WTC11 (cell line): Measurements from ENCODE around the gene METRNL. TPM values are rescaled to one million over a fixed set of nuclear protein-coding genes. Genes with fewer than 3 reads are reported as not detected.

Source experiments
- ATAC-seq: fragments of 200-7000 bp; cut with Tn5 transposase; 2 replicates; pipeline ENCODE4 v1.10.0; 2021; ENCODE audit warnings: mild to moderate bottlenecking, moderate library complexity
- CTCF ChIA-PET: fragments of 300-600 bp; sonication (Branson Sonifier 250); formaldehyde crosslinking; loops from one replicate; lab custom pipeline; 2021; ENCODE audit warnings: antibody characterized with exemption; lab: Charles Lee
- POLR2A ChIA-PET: fragments of 350-600 bp; sonication (Branson Sonifier 250); formaldehyde crosslinking; loops from one replicate; lab custom pipeline; 2021; ENCODE audit warnings: antibody characterized with exemption; lab: Charles Lee
- DNase-seq: peaks from one replicate; pipeline ENCODE4 v3.0.0; 2021; ENCODE audit warnings: low spot score
- H3K27ac Mint-ChIP-seq: 2 replicates; pipeline ENCODE4 v1.8.0; 2021; ENCODE audit warnings: mixed read lengths
- H3K27me3 Mint-ChIP-seq: 2 replicates; pipeline ENCODE4 v1.8.0; 2021; ENCODE audit warnings: low read depth, mild to moderate bottlenecking, moderate library complexity, mixed read lengths
- H3K36me3 Mint-ChIP-seq: 2 replicates; pipeline ENCODE4 v1.8.0; 2021; ENCODE audit warnings: mixed read lengths
- H3K4me1 Mint-ChIP-seq: 2 replicates; pipeline ENCODE4 v1.8.0; 2022; ENCODE audit warnings: mixed read lengths
- H3K4me3 Mint-ChIP-seq: 2 replicates; pipeline ENCODE4 v1.8.0; 2021; ENCODE audit warnings: mild to moderate bottlenecking, moderate library complexity, mixed read lengths
- H3K9me3 Mint-ChIP-seq: 2 replicates; pipeline ENCODE4 v1.8.0; 2021; ENCODE audit warnings: mixed read lengths
- EMX1 ChIP-seq: fragments of 250-450 bp; sonication (Bioruptor Pico); IDR thresholded peaks from 2 replicates; pipeline ENCODE4 v1.8.0; 2021; ENCODE audit warnings: mild to moderate bottlenecking
- ESRRA ChIP-seq: sonication (generic); formaldehyde crosslinking; IDR thresholded peaks from 2 replicates; pipeline ENCODE4 v1.8.1; 2022; ENCODE audit warnings: mild to moderate bottlenecking, missing genetic modification reagents, borderline replicate concordance
- MXD4 ChIP-seq: fragments of 250-450 bp; sonication (Bioruptor Pico); IDR thresholded peaks from 2 replicates; pipeline ENCODE4 v1.8.0; 2021; ENCODE audit warnings: mild to moderate bottlenecking, moderate library complexity, borderline replicate concordance
- MYBL2 ChIP-seq: sonication (generic); formaldehyde crosslinking; IDR thresholded peaks from 2 replicates; pipeline ENCODE4 v1.8.1; 2023; ENCODE audit warnings: mild to moderate bottlenecking, moderate library complexity, missing genetic modification reagents
- NR3C1 ChIP-seq: sonication (generic); formaldehyde crosslinking; conservative IDR thresholded peaks from 2 replicates; pipeline ENCODE4 v1.8.1; 2023; ENCODE audit warnings: low read depth, mild to moderate bottlenecking, missing genetic modification reagents
- SMAD3 ChIP-seq: sonication (generic); formaldehyde crosslinking; IDR thresholded peaks from 2 replicates; pipeline ENCODE4 v1.8.0; 2022; ENCODE audit warnings: missing genetic modification reagents, mild to moderate bottlenecking, borderline replicate concordance
- SOX15 ChIP-seq: fragments of 250-450 bp; sonication (Bioruptor Pico); IDR thresholded peaks from 2 replicates; pipeline ENCODE4 v1.9.0; 2021; ENCODE audit warnings: mild to moderate bottlenecking
- TCF7 ChIP-seq: sonication (generic); formaldehyde crosslinking; IDR thresholded peaks from 2 replicates; pipeline ENCODE4 v1.8.0; 2022; ENCODE audit warnings: mild to moderate bottlenecking, low read depth, missing genetic modification reagents, moderate library complexity
- TEAD4 ChIP-seq: sonication (generic); formaldehyde crosslinking; IDR thresholded peaks from 2 replicates; pipeline ENCODE4 v1.8.0; 2022; ENCODE audit warnings: mild to moderate bottlenecking, missing genetic modification reagents
- ZNF232 ChIP-seq: sonication (generic); formaldehyde crosslinking; IDR thresholded peaks from 2 replicates; pipeline ENCODE4 v1.8.0; 2022; ENCODE audit warnings: mild to moderate bottlenecking, missing genetic modification reagents
- ZNF263 ChIP-seq: sonication (generic); formaldehyde crosslinking; IDR thresholded peaks from 2 replicates; pipeline ENCODE4 v1.8.1; 2022; ENCODE audit warnings: low read depth, mild to moderate bottlenecking, moderate library complexity, missing genetic modification reagents
- ZNF671 ChIP-seq: fragments of 250-450 bp; sonication (Bioruptor Pico); IDR thresholded peaks from 2 replicates; pipeline ENCODE4 v1.8.0; 2021; ENCODE audit warnings: mild to moderate bottlenecking
- total RNA-seq: library from RNA; stranded (reverse); gene quantifications from 3 replicates; pipeline ENCODE4 v1.2.3, GENCODE V29; 2021
- TF ChIP-seq, protein P1 (sequence below): fragments of 200-600 bp; IDR thresholded peaks from 2 replicates; pipeline ENCODE4 v1.8.0; 2022; ENCODE audit warnings: antibody characterized with exemption
- TF ChIP-seq, protein P2 (sequence below): sonication (generic); formaldehyde crosslinking; conservative IDR thresholded peaks from 2 replicates; pipeline ENCODE4 v1.8.1; 2022; ENCODE audit warnings: mild to moderate bottlenecking, missing genetic modification reagents
- TF ChIP-seq, protein P3 (sequence below): fragments of 250-450 bp; sonication (Bioruptor Pico); IDR thresholded peaks from 2 replicates; pipeline ENCODE4 v1.9.0; 2021; ENCODE audit warnings: mild to moderate bottlenecking
- TF ChIP-seq, protein P4 (sequence below): sonication (generic); formaldehyde crosslinking; IDR thresholded peaks from 2 replicates; pipeline ENCODE4 v1.8.1; 2022; ENCODE audit warnings: missing genetic modification reagents, borderline replicate concordance
- TF ChIP-seq, protein P5 (sequence below): sonication (generic); formaldehyde crosslinking; IDR thresholded peaks from 2 replicates; pipeline ENCODE4 v1.8.1; 2023; ENCODE audit warnings: mild to moderate bottlenecking, missing genetic modification reagents, moderate library complexity
- TF ChIP-seq, protein P6 (sequence below): sonication (generic); formaldehyde crosslinking; IDR thresholded peaks from 2 replicates; pipeline ENCODE4 v1.8.1; 2022; ENCODE audit warnings: low read depth, mild to moderate bottlenecking, moderate library complexity, missing genetic modification reagents, borderline replicate concordance
- TF ChIP-seq, protein P7 (sequence below): sonication (generic); formaldehyde crosslinking; IDR thresholded peaks from 2 replicates; pipeline ENCODE4 v1.8.1; 2022; ENCODE audit warnings: low read depth, missing genetic modification reagents, borderline replicate concordance
- TF ChIP-seq, protein P8 (sequence below): sonication (generic); formaldehyde crosslinking; IDR thresholded peaks from 2 replicates; pipeline ENCODE4 v1.8.0; 2023; ENCODE audit warnings: mild to moderate bottlenecking, missing genetic modification reagents
- TF ChIP-seq, protein P9 (sequence below): fragments of 250-450 bp; sonication (Bioruptor Pico); IDR thresholded peaks from 2 replicates; pipeline ENCODE4 v2.1.2; 2022; ENCODE audit warnings: mild to moderate bottlenecking, moderate library complexity

The METRNL gene
- total RNA-seq, 1 experiment from 2014 or later = 27.7 TPM

DNA sequence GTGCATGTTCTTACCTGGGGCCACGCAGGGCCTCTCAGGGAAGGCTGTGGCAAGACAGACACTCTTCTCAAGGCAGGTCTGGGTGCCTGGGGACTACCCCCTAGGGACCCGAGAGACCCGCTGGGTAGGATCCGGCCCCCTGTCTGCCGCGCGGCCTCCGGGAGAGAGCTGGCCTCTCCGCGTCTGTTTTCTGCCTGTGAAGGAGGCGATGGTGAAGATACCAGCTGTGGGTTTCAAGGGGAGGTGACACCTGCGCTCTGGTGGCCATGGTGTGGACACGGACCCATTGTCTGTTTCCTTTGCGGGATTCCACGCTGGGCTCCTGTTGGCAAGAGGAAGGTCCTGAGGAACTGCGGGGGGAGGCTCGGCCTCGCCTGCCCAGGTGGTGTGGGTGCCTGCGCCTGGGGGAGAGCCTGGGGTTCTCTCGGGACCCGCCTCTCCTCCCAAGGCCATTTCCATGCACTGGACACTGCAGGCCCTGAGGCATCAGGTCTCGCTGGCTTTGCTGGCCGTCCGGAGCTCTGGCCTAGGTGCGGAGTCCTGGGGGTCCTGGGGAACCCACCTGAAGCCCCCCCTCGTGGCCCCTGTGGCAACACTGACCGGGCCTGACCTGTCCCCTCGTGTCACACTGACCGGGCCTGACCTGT, 12.2 kb upstream of the METRNL start (continued):
- TF ChIP-seq SOX15 (no peak), TEAD4 (no peak)
- TF ChIP-seq, protein P1, sequence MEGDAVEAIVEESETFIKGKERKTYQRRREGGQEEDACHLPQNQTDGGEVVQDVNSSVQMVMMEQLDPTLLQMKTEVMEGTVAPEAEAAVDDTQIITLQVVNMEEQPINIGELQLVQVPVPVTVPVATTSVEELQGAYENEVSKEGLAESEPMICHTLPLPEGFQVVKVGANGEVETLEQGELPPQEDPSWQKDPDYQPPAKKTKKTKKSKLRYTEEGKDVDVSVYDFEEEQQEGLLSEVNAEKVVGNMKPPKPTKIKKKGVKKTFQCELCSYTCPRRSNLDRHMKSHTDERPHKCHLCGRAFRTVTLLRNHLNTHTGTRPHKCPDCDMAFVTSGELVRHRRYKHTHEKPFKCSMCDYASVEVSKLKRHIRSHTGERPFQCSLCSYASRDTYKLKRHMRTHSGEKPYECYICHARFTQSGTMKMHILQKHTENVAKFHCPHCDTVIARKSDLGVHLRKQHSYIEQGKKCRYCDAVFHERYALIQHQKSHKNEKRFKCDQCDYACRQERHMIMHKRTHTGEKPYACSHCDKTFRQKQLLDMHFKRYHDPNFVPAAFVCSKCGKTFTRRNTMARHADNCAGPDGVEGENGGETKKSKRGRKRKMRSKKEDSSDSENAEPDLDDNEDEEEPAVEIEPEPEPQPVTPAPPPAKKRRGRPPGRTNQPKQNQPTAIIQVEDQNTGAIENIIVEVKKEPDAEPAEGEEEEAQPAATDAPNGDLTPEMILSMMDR = no peak
- TF ChIP-seq, protein P2, sequence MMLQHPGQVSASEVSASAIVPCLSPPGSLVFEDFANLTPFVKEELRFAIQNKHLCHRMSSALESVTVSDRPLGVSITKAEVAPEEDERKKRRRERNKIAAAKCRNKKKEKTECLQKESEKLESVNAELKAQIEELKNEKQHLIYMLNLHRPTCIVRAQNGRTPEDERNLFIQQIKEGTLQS (CRISPR knock-in tag) = no peak

DNA sequence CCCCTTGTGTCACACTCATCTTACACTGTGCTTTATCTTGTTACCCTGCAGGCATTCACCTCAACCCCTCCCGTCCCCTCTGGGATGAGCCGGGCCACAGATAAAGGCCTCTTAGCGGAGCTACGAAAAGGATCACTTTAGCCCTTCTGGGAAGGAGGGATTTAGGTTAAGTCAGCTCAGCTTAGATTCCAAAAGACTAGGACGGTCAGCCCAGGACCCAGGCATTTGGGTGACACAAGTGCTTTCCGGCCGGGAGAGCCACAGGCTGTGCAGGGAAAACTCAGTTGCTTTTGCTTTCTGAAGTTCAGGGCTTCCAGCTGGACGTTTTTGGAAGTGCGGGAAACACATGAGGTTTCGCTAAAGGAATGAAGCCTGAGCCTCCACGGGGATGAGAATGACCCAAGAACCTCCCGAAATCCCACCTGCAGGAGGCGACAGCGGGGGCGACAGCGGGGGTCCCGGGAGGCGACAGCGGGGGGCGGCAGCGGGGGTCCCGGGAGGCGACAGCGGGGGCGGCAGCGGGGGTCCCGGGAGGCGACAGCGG, 11.6 kb upstream of the METRNL start:
- Mint-ChIP-seq H3K4me1 (no peaks in the 10 kb centered on the region), H3K27ac (no peak overlapping the region), H3K9me3 (no peaks in the 10 kb centered on the region), H3K27me3 (no peaks in the 10 kb centered on the region), H3K36me3 (no peaks in the 10 kb centered on the region), H3K4me3 (no peak overlapping the region)
- DNase-seq (no peak), ATAC-seq (no peak)
- TF ChIP-seq, protein P3, sequence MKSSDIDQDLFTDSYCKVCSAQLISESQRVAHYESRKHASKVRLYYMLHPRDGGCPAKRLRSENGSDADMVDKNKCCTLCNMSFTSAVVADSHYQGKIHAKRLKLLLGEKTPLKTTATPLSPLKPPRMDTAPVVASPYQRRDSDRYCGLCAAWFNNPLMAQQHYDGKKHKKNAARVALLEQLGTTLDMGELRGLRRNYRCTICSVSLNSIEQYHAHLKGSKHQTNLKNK = no peak
- TF ChIP-seq NR3C1 (CRISPR knock-in tag) (no peak), SMAD3 (CRISPR knock-in tag) (no peak), MYBL2 (CRISPR knock-in tag) (no peak), MXD4 (no peak), ZNF232 (CRISPR knock-in tag) (no peak), ZNF263 (no peak), EMX1 (CRISPR knock-in tag) (no peak), TCF7 (CRISPR knock-in tag) (no peak), ZNF671 (no peak), ESRRA (CRISPR knock-in tag) (no peak)
- TF ChIP-seq, protein P4, sequence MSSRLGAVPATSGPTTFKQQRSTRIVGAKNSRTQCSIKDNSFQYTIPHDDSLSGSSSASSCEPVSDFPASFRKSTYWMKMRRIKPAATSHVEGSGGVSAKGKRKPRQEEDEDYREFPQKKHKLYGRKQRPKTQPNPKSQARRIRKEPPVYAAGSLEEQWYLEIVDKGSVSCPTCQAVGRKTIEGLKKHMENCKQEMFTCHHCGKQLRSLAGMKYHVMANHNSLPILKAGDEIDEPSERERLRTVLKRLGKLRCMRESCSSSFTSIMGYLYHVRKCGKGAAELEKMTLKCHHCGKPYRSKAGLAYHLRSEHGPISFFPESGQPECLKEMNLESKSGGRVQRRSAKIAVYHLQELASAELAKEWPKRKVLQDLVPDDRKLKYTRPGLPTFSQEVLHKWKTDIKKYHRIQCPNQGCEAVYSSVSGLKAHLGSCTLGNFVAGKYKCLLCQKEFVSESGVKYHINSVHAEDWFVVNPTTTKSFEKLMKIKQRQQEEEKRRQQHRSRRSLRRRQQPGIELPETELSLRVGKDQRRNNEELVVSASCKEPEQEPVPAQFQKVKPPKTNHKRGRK (CRISPR knock-in tag) = no peak
- TF ChIP-seq, protein P5, sequence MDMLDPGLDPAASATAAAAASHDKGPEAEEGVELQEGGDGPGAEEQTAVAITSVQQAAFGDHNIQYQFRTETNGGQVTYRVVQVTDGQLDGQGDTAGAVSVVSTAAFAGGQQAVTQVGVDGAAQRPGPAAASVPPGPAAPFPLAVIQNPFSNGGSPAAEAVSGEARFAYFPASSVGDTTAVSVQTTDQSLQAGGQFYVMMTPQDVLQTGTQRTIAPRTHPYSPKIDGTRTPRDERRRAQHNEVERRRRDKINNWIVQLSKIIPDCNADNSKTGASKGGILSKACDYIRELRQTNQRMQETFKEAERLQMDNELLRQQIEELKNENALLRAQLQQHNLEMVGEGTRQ (CRISPR knock-in tag) = no peak
- TF ChIP-seq, protein P6, sequence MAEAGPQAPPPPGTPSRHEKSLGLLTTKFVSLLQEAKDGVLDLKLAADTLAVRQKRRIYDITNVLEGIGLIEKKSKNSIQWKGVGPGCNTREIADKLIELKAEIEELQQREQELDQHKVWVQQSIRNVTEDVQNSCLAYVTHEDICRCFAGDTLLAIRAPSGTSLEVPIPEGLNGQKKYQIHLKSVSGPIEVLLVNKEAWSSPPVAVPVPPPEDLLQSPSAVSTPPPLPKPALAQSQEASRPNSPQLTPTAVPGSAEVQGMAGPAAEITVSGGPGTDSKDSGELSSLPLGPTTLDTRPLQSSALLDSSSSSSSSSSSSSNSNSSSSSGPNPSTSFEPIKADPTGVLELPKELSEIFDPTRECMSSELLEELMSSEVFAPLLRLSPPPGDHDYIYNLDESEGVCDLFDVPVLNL (CRISPR knock-in tag) = no peak
- TF ChIP-seq, protein P7, sequence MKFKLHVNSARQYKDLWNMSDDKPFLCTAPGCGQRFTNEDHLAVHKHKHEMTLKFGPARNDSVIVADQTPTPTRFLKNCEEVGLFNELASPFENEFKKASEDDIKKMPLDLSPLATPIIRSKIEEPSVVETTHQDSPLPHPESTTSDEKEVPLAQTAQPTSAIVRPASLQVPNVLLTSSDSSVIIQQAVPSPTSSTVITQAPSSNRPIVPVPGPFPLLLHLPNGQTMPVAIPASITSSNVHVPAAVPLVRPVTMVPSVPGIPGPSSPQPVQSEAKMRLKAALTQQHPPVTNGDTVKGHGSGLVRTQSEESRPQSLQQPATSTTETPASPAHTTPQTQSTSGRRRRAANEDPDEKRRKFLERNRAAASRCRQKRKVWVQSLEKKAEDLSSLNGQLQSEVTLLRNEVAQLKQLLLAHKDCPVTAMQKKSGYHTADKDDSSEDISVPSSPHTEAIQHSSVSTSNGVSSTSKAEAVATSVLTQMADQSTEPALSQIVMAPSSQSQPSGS (CRISPR knock-in tag) = no peak
- TF ChIP-seq, protein P8, sequence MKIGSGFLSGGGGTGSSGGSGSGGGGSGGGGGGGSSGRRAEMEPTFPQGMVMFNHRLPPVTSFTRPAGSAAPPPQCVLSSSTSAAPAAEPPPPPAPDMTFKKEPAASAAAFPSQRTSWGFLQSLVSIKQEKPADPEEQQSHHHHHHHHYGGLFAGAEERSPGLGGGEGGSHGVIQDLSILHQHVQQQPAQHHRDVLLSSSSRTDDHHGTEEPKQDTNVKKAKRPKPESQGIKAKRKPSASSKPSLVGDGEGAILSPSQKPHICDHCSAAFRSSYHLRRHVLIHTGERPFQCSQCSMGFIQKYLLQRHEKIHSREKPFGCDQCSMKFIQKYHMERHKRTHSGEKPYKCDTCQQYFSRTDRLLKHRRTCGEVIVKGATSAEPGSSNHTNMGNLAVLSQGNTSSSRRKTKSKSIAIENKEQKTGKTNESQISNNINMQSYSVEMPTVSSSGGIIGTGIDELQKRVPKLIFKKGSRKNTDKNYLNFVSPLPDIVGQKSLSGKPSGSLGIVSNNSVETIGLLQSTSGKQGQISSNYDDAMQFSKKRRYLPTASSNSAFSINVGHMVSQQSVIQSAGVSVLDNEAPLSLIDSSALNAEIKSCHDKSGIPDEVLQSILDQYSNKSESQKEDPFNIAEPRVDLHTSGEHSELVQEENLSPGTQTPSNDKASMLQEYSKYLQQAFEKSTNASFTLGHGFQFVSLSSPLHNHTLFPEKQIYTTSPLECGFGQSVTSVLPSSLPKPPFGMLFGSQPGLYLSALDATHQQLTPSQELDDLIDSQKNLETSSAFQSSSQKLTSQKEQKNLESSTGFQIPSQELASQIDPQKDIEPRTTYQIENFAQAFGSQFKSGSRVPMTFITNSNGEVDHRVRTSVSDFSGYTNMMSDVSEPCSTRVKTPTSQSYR (CRISPR knock-in tag) = no peak
- TF ChIP-seq, protein P9, sequence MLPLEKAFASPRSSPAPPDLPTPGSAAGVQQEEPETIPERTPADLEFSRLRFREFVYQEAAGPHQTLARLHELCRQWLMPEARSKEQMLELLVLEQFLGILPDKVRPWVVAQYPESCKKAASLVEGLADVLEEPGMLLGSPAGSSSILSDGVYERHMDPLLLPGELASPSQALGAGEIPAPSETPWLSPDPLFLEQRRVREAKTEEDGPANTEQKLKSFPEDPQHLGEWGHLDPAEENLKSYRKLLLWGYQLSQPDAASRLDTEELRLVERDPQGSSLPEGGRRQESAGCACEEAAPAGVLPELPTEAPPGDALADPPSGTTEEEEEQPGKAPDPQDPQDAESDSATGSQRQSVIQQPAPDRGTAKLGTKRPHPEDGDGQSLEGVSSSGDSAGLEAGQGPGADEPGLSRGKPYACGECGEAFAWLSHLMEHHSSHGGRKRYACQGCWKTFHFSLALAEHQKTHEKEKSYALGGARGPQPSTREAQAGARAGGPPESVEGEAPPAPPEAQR = no peak
- POLR2A ChIA-PET = no interaction called here
- CTCF ChIA-PET = interaction anchor here (1.0 kb wide), 1 partner anchor 11 kb away, joined by 5 read pairs; the partner anchor contains the start of gene METRNL
